Fibroblast of pulmonary artery (primary cell): Measurements from ENCODE around the gene CCDC160.
"Not testable (repeated sequence)": the region's sequence is repeated elsewhere in the genome, so short reads cannot be mapped to it uniquely, and the experiment has no call there.

Experiments used
- DNase-seq: peaks from one replicate; pipeline ENCODE4 v3.0.0-alpha.2; 2010; ENCODE audit warnings: low read depth
- H3K4me3 ChIP-seq: replicated peaks from 2 replicates; pipeline ENCODE4 v1.5.1; 2011; ENCODE audit warnings: low read depth, mild to moderate bottlenecking, control low read depth, low read length, moderate library complexity
- CTCF ChIP-seq: IDR thresholded peaks from 2 replicates; pipeline ENCODE4 v1.5.1; 2011; ENCODE audit warnings: mild to moderate bottlenecking, control low read depth, low read length, inconsistent platforms; ENCODE audit errors: missing control alignments

CCDC160 gene

GRCh38 chrX:134249241-134249640, 12.3 kb downstream of the CCDC160 start:
- no peak overlapping the region for H3K4me3 ChIP-seq
- TF ChIP-seq CTCF = no peak
- no peak for DNase-seq

- TF ChIP-seq CTCF = no peak
- DNase-seq = no peak
- H3K4me3 ChIP-seq = no peak overlapping the region
Measured at GRCh38 chrX:134251241-134251640, 14.3 kb downstream of the CCDC160 start.

GRCh38 chrX:134254511-134254910, 17.5 kb downstream of the CCDC160 start:
- no peak for TF ChIP-seq CTCF
- no peak for DNase-seq
- H3K4me3 ChIP-seq = no peak overlapping the region

DNA sequence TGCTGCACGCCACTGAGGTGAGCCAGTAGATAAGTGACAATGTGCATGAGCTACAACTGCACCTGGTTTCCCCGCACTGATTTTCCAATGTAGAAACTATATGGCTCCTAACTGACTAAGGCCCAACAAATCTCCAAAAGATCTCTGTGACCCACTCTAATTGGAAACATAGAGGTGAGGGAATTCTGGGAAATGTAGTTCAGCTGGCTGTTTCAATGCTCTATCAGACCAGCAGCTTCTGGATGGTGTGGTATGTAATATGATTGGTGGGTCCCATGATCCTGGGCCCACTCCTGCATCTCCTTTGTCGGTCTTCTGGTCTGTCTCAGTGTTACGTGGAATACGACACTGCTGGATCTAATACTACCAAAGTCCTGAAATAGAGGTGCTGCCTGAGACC, 18.6 kb downstream of the CCDC160 start:
- DNase-seq = no peak
- H3K4me3 ChIP-seq = no peak overlapping the region
- no peak for TF ChIP-seq CTCF

DNA sequence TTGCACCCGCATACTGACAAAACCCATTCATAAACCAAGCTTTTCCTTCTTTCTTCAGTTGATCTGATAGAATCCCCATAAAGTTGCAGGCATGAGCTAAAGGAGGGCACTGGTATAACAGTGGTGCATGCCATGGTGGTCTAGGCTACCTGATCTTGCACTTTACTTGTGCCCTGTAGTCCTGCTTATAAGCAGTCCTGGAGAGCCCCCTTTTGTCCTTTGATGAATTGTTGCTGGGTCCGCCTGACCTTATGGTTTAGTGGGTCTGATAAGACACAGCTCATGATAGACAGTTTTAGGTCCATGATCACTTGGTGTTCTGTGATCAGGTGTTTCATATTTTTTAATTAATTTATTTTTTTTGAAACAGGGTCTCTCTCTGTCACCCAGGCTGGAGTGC, 19.7 kb downstream of the CCDC160 start:
- no peak for TF ChIP-seq CTCF
- no peak overlapping the region for H3K4me3 ChIP-seq
- DNase-seq = no peak

GRCh38 chrX:134258202-134258601, 21.2 kb downstream of the CCDC160 start:
- no peak overlapping the region for H3K4me3 ChIP-seq
- no peak for DNase-seq
- no peak for TF ChIP-seq CTCF

GRCh38 chrX:134285934-134286333, 49.0 kb downstream of the CCDC160 start:
- DNase-seq, H3K4me3 ChIP-seq: not testable (repeated sequence)

- no peak overlapping the region for H3K4me3 ChIP-seq
- no peak for TF ChIP-seq CTCF
- no peak for DNase-seq
Measured at GRCh38 chrX:134287346-134287745, 50.4 kb downstream of the CCDC160 start.
